Measurements from ENCODE around the gene TPBGL. TPM values are rescaled to one million over a fixed set of nuclear protein-coding genes. Genes with fewer than 3 reads are reported as not detected.
A peak's percentile ranks its signal among the peaks of the same experiment; 100 is the strongest.

TPBGL gene
- total RNA-seq, 1 donor from 2014 or later: 7.0 TPM

DNA sequence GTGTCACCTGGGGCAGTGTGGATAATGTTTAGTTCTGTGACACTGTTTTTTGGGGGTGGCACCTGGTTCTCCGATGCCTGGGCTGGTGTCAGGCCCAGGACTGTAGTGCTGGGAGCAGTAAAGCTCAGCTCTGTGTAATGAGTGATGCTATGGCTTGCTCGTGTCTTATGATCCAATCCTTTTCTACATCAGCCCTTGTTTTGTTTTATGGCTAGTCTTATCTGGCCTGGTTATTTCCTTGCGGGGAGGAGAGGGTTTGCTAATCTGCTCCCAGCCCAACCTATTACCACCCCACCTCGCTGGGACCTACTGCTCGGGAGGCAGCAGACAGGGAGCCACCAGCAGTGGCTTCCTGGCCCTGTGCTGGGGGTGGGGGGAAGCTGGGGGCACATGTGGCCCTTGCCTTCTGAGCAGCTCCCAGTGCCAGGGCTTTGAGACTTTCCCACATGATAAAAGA is 35.0 kb upstream of the TPBGL start:
- H3K27me3 Mint-ChIP-seq (ENCODE audit: unreplicated experiment): peaks cover 4% of the 10 kb centered on the region
- DNase-seq (ENCODE audit: low spot score): no peak
- H3K4me3 Mint-ChIP-seq (ENCODE audit: unreplicated experiment): no peak overlapping the region
- TF ChIP-seq, protein P1, sequence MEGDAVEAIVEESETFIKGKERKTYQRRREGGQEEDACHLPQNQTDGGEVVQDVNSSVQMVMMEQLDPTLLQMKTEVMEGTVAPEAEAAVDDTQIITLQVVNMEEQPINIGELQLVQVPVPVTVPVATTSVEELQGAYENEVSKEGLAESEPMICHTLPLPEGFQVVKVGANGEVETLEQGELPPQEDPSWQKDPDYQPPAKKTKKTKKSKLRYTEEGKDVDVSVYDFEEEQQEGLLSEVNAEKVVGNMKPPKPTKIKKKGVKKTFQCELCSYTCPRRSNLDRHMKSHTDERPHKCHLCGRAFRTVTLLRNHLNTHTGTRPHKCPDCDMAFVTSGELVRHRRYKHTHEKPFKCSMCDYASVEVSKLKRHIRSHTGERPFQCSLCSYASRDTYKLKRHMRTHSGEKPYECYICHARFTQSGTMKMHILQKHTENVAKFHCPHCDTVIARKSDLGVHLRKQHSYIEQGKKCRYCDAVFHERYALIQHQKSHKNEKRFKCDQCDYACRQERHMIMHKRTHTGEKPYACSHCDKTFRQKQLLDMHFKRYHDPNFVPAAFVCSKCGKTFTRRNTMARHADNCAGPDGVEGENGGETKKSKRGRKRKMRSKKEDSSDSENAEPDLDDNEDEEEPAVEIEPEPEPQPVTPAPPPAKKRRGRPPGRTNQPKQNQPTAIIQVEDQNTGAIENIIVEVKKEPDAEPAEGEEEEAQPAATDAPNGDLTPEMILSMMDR (IDR thresholded peaks at IDR 0.05; ENCODE audit: unreplicated experiment): no peak
- H3K4me1 Mint-ChIP-seq (ENCODE audit: unreplicated experiment): peaks cover 15% of the 10 kb centered on the region
- H3K36me3 Mint-ChIP-seq (ENCODE audit: low read depth, unreplicated experiment): no peaks in the 10 kb centered on the region
- no peaks in the 10 kb centered on the region for H3K9me3 Mint-ChIP-seq (ENCODE audit: unreplicated experiment)
- no peak overlapping the region for H3K27ac Mint-ChIP-seq (ENCODE audit: unreplicated experiment)

DNA sequence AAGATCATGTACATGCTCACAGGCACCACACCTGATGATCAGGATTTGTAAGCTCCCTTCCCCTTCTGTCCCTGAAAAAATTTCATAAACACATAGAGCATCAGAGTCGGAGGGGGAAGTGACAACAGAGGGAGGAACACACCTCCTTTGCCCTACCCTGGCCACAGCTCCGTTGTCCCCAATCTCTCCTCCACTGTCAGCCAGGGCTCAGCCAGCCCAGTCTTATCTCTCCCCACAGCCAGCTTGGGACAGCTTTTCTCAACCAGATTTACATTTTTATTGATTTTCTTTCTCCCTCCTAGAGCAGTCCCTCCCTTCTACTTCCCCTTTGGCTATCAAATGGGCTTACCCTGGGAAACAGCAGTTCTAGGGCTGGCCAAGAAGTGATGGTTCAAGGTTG is 32.1 kb upstream of the TPBGL start:
- H3K4me1 Mint-ChIP-seq (ENCODE audit: unreplicated experiment): peaks cover 8% of the 10 kb centered on the region
- no peak for DNase-seq (ENCODE audit: low spot score)
- H3K9me3 Mint-ChIP-seq (ENCODE audit: unreplicated experiment): no peaks in the 10 kb centered on the region
- H3K27me3 Mint-ChIP-seq (ENCODE audit: unreplicated experiment): peaks cover 4% of the 10 kb centered on the region
- no peaks in the 10 kb centered on the region for H3K36me3 Mint-ChIP-seq (ENCODE audit: low read depth, unreplicated experiment)
- TF ChIP-seq, protein P1 (IDR thresholded peaks at IDR 0.05; ENCODE audit: unreplicated experiment): no peak
- no peak overlapping the region for H3K4me3 Mint-ChIP-seq (ENCODE audit: unreplicated experiment)
- H3K27ac Mint-ChIP-seq (ENCODE audit: unreplicated experiment): no peak overlapping the region

DNA sequence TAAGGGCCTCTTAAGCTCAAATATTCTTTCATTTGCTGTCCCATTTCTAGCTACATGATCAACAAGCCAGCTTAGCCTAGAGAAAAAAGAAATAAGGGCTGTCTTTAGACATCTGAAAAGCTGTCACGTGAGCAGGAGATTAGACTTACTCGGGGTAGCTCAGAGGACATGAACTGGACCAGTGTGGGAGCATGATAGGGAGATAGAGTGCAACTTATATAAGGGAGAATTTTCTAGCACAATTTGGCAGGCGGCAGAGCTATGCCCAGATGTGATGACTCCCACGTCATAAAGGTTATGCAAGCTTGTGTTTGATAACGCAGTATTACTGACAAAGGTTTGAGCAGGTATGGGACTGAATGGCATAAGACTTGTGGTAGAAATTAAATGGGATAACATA is 28.2 kb upstream of the TPBGL start:
- Mint-ChIP-seq H3K4me1 (ENCODE audit: unreplicated experiment) (peaks cover 6% of the 10 kb centered on the region), H3K27me3 (ENCODE audit: unreplicated experiment) (peaks cover 3% of the 10 kb centered on the region)

DNA sequence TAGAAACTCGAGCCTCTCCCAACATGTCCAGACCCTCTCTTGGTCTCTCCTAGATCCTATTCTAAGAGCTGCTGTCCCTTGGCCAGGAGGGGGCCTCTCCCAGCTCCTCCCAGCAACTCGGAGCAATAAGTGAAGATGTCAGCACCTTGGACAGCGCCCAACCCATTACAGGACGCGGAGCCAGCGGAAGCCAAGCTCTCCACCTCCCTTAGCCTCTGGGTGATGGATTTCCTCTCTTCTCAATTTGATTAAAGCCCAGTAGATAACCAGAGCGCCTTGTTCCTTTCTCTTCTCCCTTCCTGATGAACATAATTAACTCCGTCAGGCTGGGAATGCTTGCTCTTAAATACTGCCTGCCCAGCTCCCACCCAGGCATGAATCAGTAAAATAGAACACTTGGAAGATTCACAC is 26.2 kb upstream of the TPBGL start:
- peak; percentile 96 for DNase-seq (ENCODE audit: low spot score)
- peaks cover 6% of the 10 kb centered on the region for H3K27me3 Mint-ChIP-seq (ENCODE audit: unreplicated experiment)
- TF ChIP-seq, protein P1 (IDR thresholded peaks at IDR 0.05; ENCODE audit: unreplicated experiment): peak; percentile 29
- H3K27ac Mint-ChIP-seq (ENCODE audit: unreplicated experiment): no peak overlapping the region
- H3K36me3 Mint-ChIP-seq (ENCODE audit: low read depth, unreplicated experiment): no peaks in the 10 kb centered on the region
- H3K4me3 Mint-ChIP-seq (ENCODE audit: unreplicated experiment): peak overlapping the region; percentile 35
- peaks cover 6% of the 10 kb centered on the region for H3K4me1 Mint-ChIP-seq (ENCODE audit: unreplicated experiment)
- H3K9me3 Mint-ChIP-seq (ENCODE audit: unreplicated experiment): no peaks in the 10 kb centered on the region

More for the DNA sequence above, 28.2 kb upstream of the TPBGL start:
- Mint-ChIP-seq H3K36me3 (ENCODE audit: low read depth, unreplicated experiment) (no peaks in the 10 kb centered on the region), H3K27ac (ENCODE audit: unreplicated experiment) (no peak overlapping the region), H3K4me3 (ENCODE audit: unreplicated experiment) (no peak overlapping the region), H3K9me3 (ENCODE audit: unreplicated experiment) (no peaks in the 10 kb centered on the region)
- no peak for DNase-seq (ENCODE audit: low spot score)
- TF ChIP-seq, protein P1 (IDR thresholded peaks at IDR 0.05; ENCODE audit: unreplicated experiment): no peak

DNA sequence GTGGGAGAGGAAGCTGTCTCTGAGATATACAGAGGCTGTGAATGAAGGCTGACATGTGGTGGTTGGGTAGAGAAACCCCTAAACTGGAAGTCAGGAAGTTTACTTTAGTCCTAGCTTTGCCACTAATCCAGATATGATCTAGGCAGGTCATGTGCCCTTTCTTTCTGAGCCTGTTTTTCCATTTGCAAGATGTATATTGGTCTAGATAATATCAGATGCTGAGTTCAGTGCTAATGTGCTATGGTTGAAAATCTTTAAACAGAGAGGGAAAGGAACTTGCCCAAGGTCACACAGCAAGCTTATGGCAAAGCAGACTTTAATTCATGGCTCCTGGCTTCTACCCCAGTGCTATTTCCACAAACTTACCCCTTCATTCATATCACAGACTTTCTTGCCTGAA is 25.7 kb upstream of the TPBGL start:
- H3K36me3 Mint-ChIP-seq (ENCODE audit: low read depth, unreplicated experiment): no peaks in the 10 kb centered on the region
- H3K4me3 Mint-ChIP-seq (ENCODE audit: unreplicated experiment): no peak overlapping the region
- H3K4me1 Mint-ChIP-seq (ENCODE audit: unreplicated experiment): peaks cover 6% of the 10 kb centered on the region
- H3K9me3 Mint-ChIP-seq (ENCODE audit: unreplicated experiment): no peaks in the 10 kb centered on the region
- H3K27me3 Mint-ChIP-seq (ENCODE audit: unreplicated experiment): peaks cover 6% of the 10 kb centered on the region
- DNase-seq (ENCODE audit: low spot score): no peak
- TF ChIP-seq, protein P1 (IDR thresholded peaks at IDR 0.05; ENCODE audit: unreplicated experiment): no peak
- no peak overlapping the region for H3K27ac Mint-ChIP-seq (ENCODE audit: unreplicated experiment)
